HUES64 (cell line): ENCODE results near the gene CMIP.

ENCODE experiments used
- H3K27ac ChIP-seq: 2 replicates; pipeline ENCODE4 v1.7.0; 2013; ENCODE audit warnings: low read depth, low read length, inconsistent platforms
- H3K27me3 ChIP-seq: 2 replicates; pipeline ENCODE4 v1.6.1; 2013; ENCODE audit warnings: mild to moderate bottlenecking, low read length; ENCODE audit not compliant: insufficient read depth
- H3K36me3 ChIP-seq: 2 replicates; pipeline ENCODE4 v1.6.1; 2013; ENCODE audit warnings: mild to moderate bottlenecking, low read length; ENCODE audit not compliant: insufficient read depth
- H3K4me1 ChIP-seq: 2 replicates; pipeline ENCODE4 v1.6.1; 2013; ENCODE audit warnings: mild to moderate bottlenecking, low read length, moderate library complexity; ENCODE audit not compliant: insufficient read depth
- H3K4me3 ChIP-seq: 2 replicates; pipeline ENCODE4 v1.5.1; 2013; ENCODE audit warnings: mild to moderate bottlenecking, low read length, moderate library complexity
- H3K9ac ChIP-seq: 2 replicates; pipeline ENCODE4 v1.6.1; 2013; ENCODE audit warnings: mild to moderate bottlenecking, low read depth, low read length
- H3K9me3 ChIP-seq: 2 replicates; pipeline ENCODE4 v1.6.1; 2013; ENCODE audit warnings: low read depth, low read length; ENCODE audit not compliant: insufficient read depth
- WGBS: fragments of 150-250, 120-280 bp; methylation state at CpG from one replicate; pipeline ENCODE4 v1.1.7; 2013; ENCODE audit warnings: missing lambda C conversion rate; 5-methylcytosine and 5-hydroxymethylcytosine counted together

The CMIP gene

GRCh38 chr16:81657781-81658180 lies 213.2 kb downstream of the CMIP start:
- peaks cover 32% of the 10 kb centered on the region for H3K36me3 ChIP-seq
- 95% methylated on average over 13 of the region's 13 CpGs for WGBS
- no peaks in the 10 kb centered on the region for H3K27me3 ChIP-seq
- no peak overlapping the region for H3K4me3 ChIP-seq
- H3K9me3 ChIP-seq, result no peaks in the 10 kb centered on the region
- no peak overlapping the region for H3K9ac ChIP-seq
- peaks cover 7% of the 10 kb centered on the region for H3K4me1 ChIP-seq
- no peak overlapping the region for H3K27ac ChIP-seq

- no peak overlapping the region for H3K4me3 ChIP-seq
- H3K9me3 ChIP-seq, result no peaks in the 10 kb centered on the region
- H3K36me3 ChIP-seq, result peaks cover 35% of the 10 kb centered on the region
- peaks cover under 1% of the 10 kb centered on the region for H3K4me1 ChIP-seq
- 87% methylated on average over 4 of the region's 4 CpGs for WGBS
- H3K27me3 ChIP-seq, result no peaks in the 10 kb centered on the region
- no peak overlapping the region for H3K27ac ChIP-seq
- H3K9ac ChIP-seq, result no peak overlapping the region
Observed at GRCh38 chr16:81658373-81658772, 213.8 kb downstream of the CMIP start.

GRCh38 chr16:81659249-81659648 lies 214.6 kb downstream of the CMIP start:
- 91% methylated on average over 2 of the region's 2 CpGs for WGBS
- no peak overlapping the region for H3K9ac ChIP-seq
- H3K27me3 ChIP-seq, result no peaks in the 10 kb centered on the region
- peaks cover 39% of the 10 kb centered on the region for H3K36me3 ChIP-seq
- H3K27ac ChIP-seq, result no peak overlapping the region
- H3K9me3 ChIP-seq, result no peaks in the 10 kb centered on the region
- H3K4me1 ChIP-seq, result no peaks in the 10 kb centered on the region; the same call in 1 of the 2 replicates
- H3K4me3 ChIP-seq, result no peak overlapping the region

- no peaks in the 10 kb centered on the region for H3K27me3 ChIP-seq
- H3K9ac ChIP-seq, result no peak overlapping the region
- H3K36me3 ChIP-seq, result peaks cover 56% of the 10 kb centered on the region
- no peak overlapping the region for H3K4me3 ChIP-seq
- no peaks in the 10 kb centered on the region; the same call in 1 of the 2 replicates for H3K4me1 ChIP-seq
- no peaks in the 10 kb centered on the region for H3K9me3 ChIP-seq
- WGBS, result 91% methylated on average over 14 of the region's 14 CpGs
- no peak overlapping the region for H3K27ac ChIP-seq
Observed at GRCh38 chr16:81661082-81661481, 216.5 kb downstream of the CMIP start.

GRCh38 chr16:81664153-81664552 lies 219.5 kb downstream of the CMIP start:
- Histone ChIP-seq H3K27me3 (no peaks in the 10 kb centered on the region), H3K9me3 (no peaks in the 10 kb centered on the region), H3K27ac (no peak overlapping the region), H3K9ac (no peak overlapping the region), H3K4me1 (no peaks in the 10 kb centered on the region), H3K4me3 (no peak overlapping the region), H3K36me3 (peaks cover 47% of the 10 kb centered on the region)
- 98% methylated on average over 14 of the region's 14 CpGs for WGBS

- Histone ChIP-seq H3K9me3 (no peaks in the 10 kb centered on the region), H3K4me3 (no peak overlapping the region), H3K36me3 (peaks cover 53% of the 10 kb centered on the region), H3K9ac (no peak overlapping the region), H3K4me1 (no peaks in the 10 kb centered on the region), H3K27ac (no peak overlapping the region), H3K27me3 (no peaks in the 10 kb centered on the region)
- WGBS, result 94% methylated on average over 3 of the region's 4 CpGs
Observed at GRCh38 chr16:81665588-81665987, 221.0 kb downstream of the CMIP start.

- H3K4me1 ChIP-seq, result no peaks in the 10 kb centered on the region
- peaks cover 57% of the 10 kb centered on the region for H3K36me3 ChIP-seq
- H3K27ac ChIP-seq, result no peak overlapping the region
- H3K4me3 ChIP-seq, result no peak overlapping the region
- no peak overlapping the region for H3K9ac ChIP-seq
- WGBS, result 96% methylated on average over 7 of the region's 7 CpGs
- H3K27me3 ChIP-seq, result no peaks in the 10 kb centered on the region
- H3K9me3 ChIP-seq, result no peaks in the 10 kb centered on the region
Observed at GRCh38 chr16:81666113-81666512, 221.5 kb downstream of the CMIP start.

GRCh38 chr16:81668243-81669097 lies 223.9 kb downstream of the CMIP start:
- H3K4me3 ChIP-seq, result no peak overlapping the region
- H3K27me3 ChIP-seq, result no peaks in the 10 kb centered on the region
- no peak overlapping the region for H3K9ac ChIP-seq
- H3K36me3 ChIP-seq, result peaks cover 53% of the 10 kb centered on the region
- H3K9me3 ChIP-seq, result no peaks in the 10 kb centered on the region
- H3K4me1 ChIP-seq, result no peaks in the 10 kb centered on the region
- H3K27ac ChIP-seq, result no peak overlapping the region; the same call in 1 of the 2 replicates
- 92% methylated on average over 23 of the region's 23 CpGs for WGBS

GRCh38 chr16:81669473-81670350 lies 225.1 kb downstream of the CMIP start:
- H3K27ac ChIP-seq, result no peak overlapping the region
- no peaks in the 10 kb centered on the region for H3K9me3 ChIP-seq
- H3K9ac ChIP-seq, result no peak overlapping the region
- no peaks in the 10 kb centered on the region for H3K27me3 ChIP-seq
- H3K36me3 ChIP-seq, result peaks cover 41% of the 10 kb centered on the region
- no peaks in the 10 kb centered on the region for H3K4me1 ChIP-seq
- H3K4me3 ChIP-seq, result no peak overlapping the region
- WGBS, result 94% methylated on average over 23 of the region's 23 CpGs

GRCh38 chr16:81671738-81672597 lies 227.4 kb downstream of the CMIP start:
- Histone ChIP-seq H3K9ac (no peak overlapping the region), H3K27ac (no peak overlapping the region), H3K36me3 (peaks cover 38% of the 10 kb centered on the region), H3K4me1 (no peaks in the 10 kb centered on the region), H3K27me3 (no peaks in the 10 kb centered on the region), H3K4me3 (no peak overlapping the region), H3K9me3 (no peaks in the 10 kb centered on the region)
- WGBS, result 94% methylated on average over 14 of the region's 14 CpGs
